ENCODE results near the gene USP30. TPM values are rescaled to one million over a fixed set of nuclear protein-coding genes. Genes with fewer than 3 reads are reported as not detected.

The USP30 gene
- total and polyA plus RNA-seq, 4 donors, result 6.5 to 17.9 (median 8.0) TPM

GRCh38 chr12:109065154-109065852, 12.9 kb downstream of the USP30 start:
- Histone ChIP-seq H3K4me3 (no peak overlapping the region), H3K9me3 (ENCODE audit: control insufficient read depth in 4 of 4, insufficient read depth in 3 of 4, low read length in 3 of 4) (peaks cover 0 to 5% (median 0%) of the 10 kb centered on the region in 4 donors), H3K27me3 (ENCODE audit: control insufficient read depth in 3 of 3, insufficient read depth in 3 of 3, low read length in 2 of 3) (no peaks in the 10 kb centered on the region), H3K9ac (ENCODE audit: insufficient read depth in 1 of 2, low read length in 2 of 2) (no peak overlapping the region), H3K4me1 (ENCODE audit: control insufficient read depth in 5 of 5, insufficient read depth in 5 of 5, low read length in 5 of 5) (no peaks in the 10 kb centered on the region), H3K36me3 (ENCODE audit: control insufficient read depth in 4 of 4, insufficient read depth in 4 of 4, low read length in 4 of 4) (peaks cover 16 to 49% (median 31%) of the 10 kb centered on the region in 4 donors), H3K27ac (ENCODE audit: low read depth in 1 of 2, low read length in 1 of 2) (no peak overlapping the region)
- ATAC-seq (ENCODE audit: insufficient read depth, low FRiP score) (no peak), DNase-seq (peak in 2 of 3 donors; percentile 13 to 25)
- 90 to 94% methylated on average over 5 of the region's 5 CpGs for WGBS, 2 donors
- TF ChIP-seq, protein P1, sequence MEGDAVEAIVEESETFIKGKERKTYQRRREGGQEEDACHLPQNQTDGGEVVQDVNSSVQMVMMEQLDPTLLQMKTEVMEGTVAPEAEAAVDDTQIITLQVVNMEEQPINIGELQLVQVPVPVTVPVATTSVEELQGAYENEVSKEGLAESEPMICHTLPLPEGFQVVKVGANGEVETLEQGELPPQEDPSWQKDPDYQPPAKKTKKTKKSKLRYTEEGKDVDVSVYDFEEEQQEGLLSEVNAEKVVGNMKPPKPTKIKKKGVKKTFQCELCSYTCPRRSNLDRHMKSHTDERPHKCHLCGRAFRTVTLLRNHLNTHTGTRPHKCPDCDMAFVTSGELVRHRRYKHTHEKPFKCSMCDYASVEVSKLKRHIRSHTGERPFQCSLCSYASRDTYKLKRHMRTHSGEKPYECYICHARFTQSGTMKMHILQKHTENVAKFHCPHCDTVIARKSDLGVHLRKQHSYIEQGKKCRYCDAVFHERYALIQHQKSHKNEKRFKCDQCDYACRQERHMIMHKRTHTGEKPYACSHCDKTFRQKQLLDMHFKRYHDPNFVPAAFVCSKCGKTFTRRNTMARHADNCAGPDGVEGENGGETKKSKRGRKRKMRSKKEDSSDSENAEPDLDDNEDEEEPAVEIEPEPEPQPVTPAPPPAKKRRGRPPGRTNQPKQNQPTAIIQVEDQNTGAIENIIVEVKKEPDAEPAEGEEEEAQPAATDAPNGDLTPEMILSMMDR (IDR thresholded peaks at IDR 0.05; ENCODE audit: control extremely low read depth, extremely low read depth), result no peak

GRCh38 chr12:109065853-109066193, 13.4 kb downstream of the USP30 start:
- no peak for DNase-seq
- H3K27ac ChIP-seq (ENCODE audit: low read depth in 1 of 2, low read length in 1 of 2), result no peak overlapping the region
- peaks cover 19 to 54% (median 35%) of the 10 kb centered on the region in 4 donors for H3K36me3 ChIP-seq (ENCODE audit: control insufficient read depth in 4 of 4, insufficient read depth in 4 of 4, low read length in 4 of 4)
- 82 to 100% methylated on average over 1 of the region's 1 CpG for WGBS, 2 donors
- H3K9ac ChIP-seq (ENCODE audit: insufficient read depth in 1 of 2, low read length in 2 of 2), result no peak overlapping the region
- no peaks in the 10 kb centered on the region for H3K4me1 ChIP-seq (ENCODE audit: control insufficient read depth in 5 of 5, insufficient read depth in 5 of 5, low read length in 5 of 5)
- TF ChIP-seq, protein P1 (IDR thresholded peaks at IDR 0.05; ENCODE audit: control extremely low read depth, extremely low read depth), result no peak
- H3K4me3 ChIP-seq, result no peak overlapping the region
- ATAC-seq (ENCODE audit: insufficient read depth, low FRiP score), result no peak
- H3K27me3 ChIP-seq (ENCODE audit: control insufficient read depth in 3 of 3, insufficient read depth in 3 of 3, low read length in 2 of 3), result no peaks in the 10 kb centered on the region
- H3K9me3 ChIP-seq (ENCODE audit: control insufficient read depth in 4 of 4, insufficient read depth in 3 of 4, low read length in 3 of 4), result peaks cover 0 to 5% (median 0%) of the 10 kb centered on the region in 4 donors

GRCh38 chr12:109069307-109070271, 17.2 kb downstream of the USP30 start:
- ATAC-seq (ENCODE audit: insufficient read depth, low FRiP score), result no peak
- 91 to 95% methylated on average over 17 of the region's 17 CpGs for WGBS, 2 donors
- Histone ChIP-seq H3K27me3 (ENCODE audit: control insufficient read depth in 3 of 3, insufficient read depth in 3 of 3, low read length in 2 of 3) (no peaks in the 10 kb centered on the region), H3K9ac (ENCODE audit: insufficient read depth in 1 of 2, low read length in 2 of 2) (no peak overlapping the region), H3K4me3 (no peak overlapping the region), H3K27ac (ENCODE audit: low read depth in 1 of 2, low read length in 1 of 2) (no peak overlapping the region), H3K36me3 (ENCODE audit: control insufficient read depth in 4 of 4, insufficient read depth in 4 of 4, low read length in 4 of 4) (peaks cover 24 to 62% (median 51%) of the 10 kb centered on the region in 4 donors), H3K9me3 (ENCODE audit: control insufficient read depth in 4 of 4, insufficient read depth in 3 of 4, low read length in 3 of 4) (no peaks in the 10 kb centered on the region), H3K4me1 (ENCODE audit: control insufficient read depth in 5 of 5, insufficient read depth in 5 of 5, low read length in 5 of 5) (no peaks in the 10 kb centered on the region)
- TF ChIP-seq, protein P1 (IDR thresholded peaks at IDR 0.05; ENCODE audit: control extremely low read depth, extremely low read depth), result no peak
- DNase-seq, result no peak
